ENCODE data around the gene SERINC2.
A peak's percentile ranks its signal among the peaks of the same experiment; 100 is the strongest.
"Not testable (repeated sequence)": the region's sequence is repeated elsewhere in the genome, so short reads cannot be mapped to it uniquely, and the experiment has no call there.

Gene SERINC2

GRCh38 chr1:31414980-31415370 lies 2.0 kb downstream of the SERINC2 start:
- DNase-seq (ENCODE audit: low read depth), result no peak

- DNase-seq (ENCODE audit: low read depth), result no peak
These were observed 2.6 kb downstream of the SERINC2 start for GRCh38 chr1:31415658-31416057.

- DNase-seq (ENCODE audit: low read depth), result no peak
These were observed 3.2 kb downstream of the SERINC2 start for GRCh38 chr1:31416101-31416736.

- no peak for DNase-seq (ENCODE audit: low read depth)
These were observed 4.1 kb downstream of the SERINC2 start for GRCh38 chr1:31417148-31417547.

- no peak for DNase-seq (ENCODE audit: low read depth)
These were observed 5.8 kb downstream of the SERINC2 start for GRCh38 chr1:31418626-31419323.

- DNase-seq (ENCODE audit: low read depth), result no peak
These were observed 7.7 kb downstream of the SERINC2 start for GRCh38 chr1:31420716-31421115.

GRCh38 chr1:31421371-31422040 lies 8.5 kb downstream of the SERINC2 start:
- no peak for DNase-seq (ENCODE audit: low read depth)

- peak; percentile 60 for DNase-seq (ENCODE audit: low read depth)
These were observed 9.7 kb downstream of the SERINC2 start for GRCh38 chr1:31422505-31423319.

- DNase-seq (ENCODE audit: low read depth), result no peak
These were observed 10.5 kb downstream of the SERINC2 start for GRCh38 chr1:31423418-31423947.

- no peak for DNase-seq (ENCODE audit: low read depth)
These were observed 11.6 kb downstream of the SERINC2 start for GRCh38 chr1:31424568-31424967.

GRCh38 chr1:31425301-31426081 lies 12.5 kb downstream of the SERINC2 start:
- DNase-seq (ENCODE audit: low read depth), result no peak

- DNase-seq (ENCODE audit: low read depth), result no peak
These were observed 13.4 kb downstream of the SERINC2 start for GRCh38 chr1:31426249-31426922.

GRCh38 chr1:31427322-31427721 lies 14.3 kb downstream of the SERINC2 start:
- no peak for DNase-seq (ENCODE audit: low read depth)

GRCh38 chr1:31428436-31429221 lies 15.6 kb downstream of the SERINC2 start:
- DNase-seq (ENCODE audit: low read depth), result no peak

GRCh38 chr1:31429583-31429982 lies 16.6 kb downstream of the SERINC2 start:
- DNase-seq (ENCODE audit: low read depth), result no peak

- DNase-seq (ENCODE audit: low read depth), result not testable (repeated sequence)
These were observed 18.6 kb downstream of the SERINC2 start for GRCh38 chr1:31431351-31432257.

- no peak for DNase-seq (ENCODE audit: low read depth)
These were observed 19.8 kb downstream of the SERINC2 start for GRCh38 chr1:31432592-31433395.

GRCh38 chr1:31433396-31433930 lies 20.4 kb downstream of the SERINC2 start:
- DNase-seq (ENCODE audit: low read depth), result no peak
